Measurements from ENCODE around the gene MR1.
A peak's percentile ranks its signal among the peaks of the same experiment; 100 is the strongest.

The MR1 gene

GRCh38 chr1:181101581-181102226 lies 67.9 kb downstream of the MR1 start:
- DNase-seq (ENCODE audit: low read depth) = no peak
- TF ChIP-seq, protein P1, sequence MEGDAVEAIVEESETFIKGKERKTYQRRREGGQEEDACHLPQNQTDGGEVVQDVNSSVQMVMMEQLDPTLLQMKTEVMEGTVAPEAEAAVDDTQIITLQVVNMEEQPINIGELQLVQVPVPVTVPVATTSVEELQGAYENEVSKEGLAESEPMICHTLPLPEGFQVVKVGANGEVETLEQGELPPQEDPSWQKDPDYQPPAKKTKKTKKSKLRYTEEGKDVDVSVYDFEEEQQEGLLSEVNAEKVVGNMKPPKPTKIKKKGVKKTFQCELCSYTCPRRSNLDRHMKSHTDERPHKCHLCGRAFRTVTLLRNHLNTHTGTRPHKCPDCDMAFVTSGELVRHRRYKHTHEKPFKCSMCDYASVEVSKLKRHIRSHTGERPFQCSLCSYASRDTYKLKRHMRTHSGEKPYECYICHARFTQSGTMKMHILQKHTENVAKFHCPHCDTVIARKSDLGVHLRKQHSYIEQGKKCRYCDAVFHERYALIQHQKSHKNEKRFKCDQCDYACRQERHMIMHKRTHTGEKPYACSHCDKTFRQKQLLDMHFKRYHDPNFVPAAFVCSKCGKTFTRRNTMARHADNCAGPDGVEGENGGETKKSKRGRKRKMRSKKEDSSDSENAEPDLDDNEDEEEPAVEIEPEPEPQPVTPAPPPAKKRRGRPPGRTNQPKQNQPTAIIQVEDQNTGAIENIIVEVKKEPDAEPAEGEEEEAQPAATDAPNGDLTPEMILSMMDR (IDR thresholded peaks at IDR 0.05; ENCODE audit: control insufficient read depth, extremely low read depth, insufficient read depth) = no peak

GRCh38 chr1:181102841-181103240 lies 69.1 kb downstream of the MR1 start:
- TF ChIP-seq, protein P1 (IDR thresholded peaks at IDR 0.05; ENCODE audit: control insufficient read depth, extremely low read depth, insufficient read depth) = no peak
- H3K4me3 ChIP-seq (ENCODE audit: low read depth, low read length) = no peak overlapping the region

More at GRCh38 chr1:181101581-181102226, 67.9 kb downstream of the MR1 start:
- H3K4me3 ChIP-seq (ENCODE audit: low read depth, low read length) = no peak overlapping the region

GRCh38 chr1:181103399-181103798 lies 69.6 kb downstream of the MR1 start:
- no peak for DNase-seq (ENCODE audit: low read depth)
- TF ChIP-seq, protein P1 (IDR thresholded peaks at IDR 0.05; ENCODE audit: control insufficient read depth, extremely low read depth, insufficient read depth) = no peak
- H3K4me3 ChIP-seq (ENCODE audit: low read depth, low read length) = no peak overlapping the region

More at GRCh38 chr1:181102841-181103240, 69.1 kb downstream of the MR1 start:
- no peak for DNase-seq (ENCODE audit: low read depth)

DNA sequence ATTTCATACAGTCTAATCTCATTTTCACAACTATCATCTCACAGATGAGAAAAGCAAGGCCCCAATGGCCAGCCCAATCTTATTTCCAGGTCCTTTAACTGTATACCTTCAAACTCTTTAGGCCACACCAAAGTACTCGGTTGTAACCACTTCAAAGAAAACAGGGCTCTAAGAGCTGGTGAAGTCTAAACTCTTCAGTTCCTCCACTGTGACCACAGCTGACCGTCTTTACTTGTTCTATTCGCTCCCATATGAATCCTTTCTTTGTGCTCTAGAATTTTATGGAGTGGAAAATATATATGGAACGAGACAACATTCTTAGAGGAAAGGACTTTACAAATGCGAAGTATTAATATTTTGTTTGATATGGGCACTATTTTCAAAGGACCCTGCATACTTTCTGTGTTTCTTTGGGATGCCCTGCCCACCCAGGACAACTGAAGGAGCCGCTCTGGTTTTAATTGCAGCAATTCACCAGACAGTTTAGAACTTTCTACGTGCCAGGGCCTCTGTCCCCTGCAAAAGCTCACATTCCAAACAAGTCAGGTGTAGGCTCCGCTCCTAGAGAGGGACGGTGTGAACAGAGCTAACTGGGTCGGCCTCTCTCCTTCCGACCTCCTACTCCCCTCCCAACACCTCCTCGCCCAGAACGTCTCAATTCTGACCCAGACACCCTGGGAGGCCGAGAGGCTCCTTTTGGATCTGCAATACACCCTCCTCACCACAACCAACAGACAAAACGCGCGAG lies 70.4 kb downstream of the MR1 start:
- TF ChIP-seq, protein P1 (IDR thresholded peaks at IDR 0.05; ENCODE audit: control insufficient read depth, extremely low read depth, insufficient read depth) = no peak
- DNase-seq (ENCODE audit: low read depth) = no peak
- peak overlapping the region; percentile 73 for H3K4me3 ChIP-seq (ENCODE audit: low read depth, low read length)

GRCh38 chr1:181104790-181105133 lies 71.0 kb downstream of the MR1 start:
- DNase-seq (ENCODE audit: low read depth) = no peak
- peak overlapping the region; percentile 73 for H3K4me3 ChIP-seq (ENCODE audit: low read depth, low read length)
- TF ChIP-seq, protein P1 (IDR thresholded peaks at IDR 0.05; ENCODE audit: control insufficient read depth, extremely low read depth, insufficient read depth) = no peak

GRCh38 chr1:181105134-181106021 lies 71.6 kb downstream of the MR1 start:
- H3K4me3 ChIP-seq (ENCODE audit: low read depth, low read length) = peak overlapping the region; percentile 73
- TF ChIP-seq, protein P1 (IDR thresholded peaks at IDR 0.05; ENCODE audit: control insufficient read depth, extremely low read depth, insufficient read depth) = no peak
- peak; percentile 35 for DNase-seq (ENCODE audit: low read depth)

Data from LNCaP clone FGC (cell line).